Fibroblast of lung (primary cell): Measurements from ENCODE around the gene SRCIN1.

Experiments
- EZH2 ChIP-seq: IDR thresholded peaks from 2 replicates; pipeline ENCODE4 v1.5.1; 2012; ENCODE audit warnings: low read length, control low read depth, mild to moderate bottlenecking; ENCODE audit errors: missing control alignments
- TF ChIP-seq, protein P1 (sequence below), 2 donors: IDR thresholded peaks in 1 of 2; conservative IDR thresholded peaks in 1 of 2; 1 replicate in 1 of 2; 2 replicates in 1 of 2; pipeline ENCODE4 v1.5.1; 2011 to 2012; ENCODE audit warnings: low read length in 2 of 2, control low read depth in 1 of 2, inconsistent platforms in 1 of 2, low read depth in 1 of 2, mild to moderate bottlenecking in 1 of 2

GRCh38 chr17:38507921-38508569 lies 97.7 kb downstream of the SRCIN1 start:
- TF ChIP-seq, protein P1, sequence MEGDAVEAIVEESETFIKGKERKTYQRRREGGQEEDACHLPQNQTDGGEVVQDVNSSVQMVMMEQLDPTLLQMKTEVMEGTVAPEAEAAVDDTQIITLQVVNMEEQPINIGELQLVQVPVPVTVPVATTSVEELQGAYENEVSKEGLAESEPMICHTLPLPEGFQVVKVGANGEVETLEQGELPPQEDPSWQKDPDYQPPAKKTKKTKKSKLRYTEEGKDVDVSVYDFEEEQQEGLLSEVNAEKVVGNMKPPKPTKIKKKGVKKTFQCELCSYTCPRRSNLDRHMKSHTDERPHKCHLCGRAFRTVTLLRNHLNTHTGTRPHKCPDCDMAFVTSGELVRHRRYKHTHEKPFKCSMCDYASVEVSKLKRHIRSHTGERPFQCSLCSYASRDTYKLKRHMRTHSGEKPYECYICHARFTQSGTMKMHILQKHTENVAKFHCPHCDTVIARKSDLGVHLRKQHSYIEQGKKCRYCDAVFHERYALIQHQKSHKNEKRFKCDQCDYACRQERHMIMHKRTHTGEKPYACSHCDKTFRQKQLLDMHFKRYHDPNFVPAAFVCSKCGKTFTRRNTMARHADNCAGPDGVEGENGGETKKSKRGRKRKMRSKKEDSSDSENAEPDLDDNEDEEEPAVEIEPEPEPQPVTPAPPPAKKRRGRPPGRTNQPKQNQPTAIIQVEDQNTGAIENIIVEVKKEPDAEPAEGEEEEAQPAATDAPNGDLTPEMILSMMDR (conservative IDR thresholded peaks at IDR 0.05 in 1 of 2, IDR thresholded peaks at IDR 0.05 in 1 of 2; ENCODE audit: low read depth in 1 of 2, low read length in 2 of 2) = no peak
- TF ChIP-seq EZH2 = no peak
